HG02943 (cell line): ENCODE measurements around the gene TTLL6.
"Not testable (repeated sequence)": the region's sequence is repeated elsewhere in the genome, so short reads cannot be mapped to it uniquely, and the experiment has no call there.

Source experiments
- ATAC-seq: cut with Tn5 transposase; IDR thresholded peaks from one replicate; pipeline ENCODE4 v1.9.1; 2021; ENCODE audit warnings: mild to moderate bottlenecking, low read depth, moderate library complexity; ENCODE audit not compliant: unreplicated experiment

TTLL6 gene

GRCh38 chr17:48816774-48817590 lies at the start of gene TTLL6:
Gene TTLL6 (minus strand): TSS chr17:48817229. CDS start chr17:48817072, 157 bp downstream.
- peak; percentile 79 for ATAC-seq

DNA sequence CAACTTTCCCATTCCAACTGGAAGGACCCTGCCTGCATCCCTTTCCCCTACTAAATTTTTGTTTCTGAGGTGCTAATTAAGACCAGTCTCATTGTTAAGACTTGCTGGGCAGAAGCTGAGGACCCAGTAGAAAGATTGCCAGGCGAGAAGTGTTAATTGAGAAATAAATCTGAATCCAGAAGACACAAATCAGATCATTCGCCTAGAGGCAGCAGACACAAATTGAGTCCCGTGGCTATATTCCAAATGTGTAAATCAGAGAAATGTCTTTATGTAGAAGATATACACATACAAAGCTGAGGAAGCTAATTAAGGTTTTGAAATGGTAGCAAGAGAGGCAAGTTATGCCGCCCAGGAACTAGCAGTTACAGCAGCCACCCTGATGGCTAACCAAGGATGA lies 43.4 kb upstream of the TTLL6 start:
- no peak for ATAC-seq

DNA sequence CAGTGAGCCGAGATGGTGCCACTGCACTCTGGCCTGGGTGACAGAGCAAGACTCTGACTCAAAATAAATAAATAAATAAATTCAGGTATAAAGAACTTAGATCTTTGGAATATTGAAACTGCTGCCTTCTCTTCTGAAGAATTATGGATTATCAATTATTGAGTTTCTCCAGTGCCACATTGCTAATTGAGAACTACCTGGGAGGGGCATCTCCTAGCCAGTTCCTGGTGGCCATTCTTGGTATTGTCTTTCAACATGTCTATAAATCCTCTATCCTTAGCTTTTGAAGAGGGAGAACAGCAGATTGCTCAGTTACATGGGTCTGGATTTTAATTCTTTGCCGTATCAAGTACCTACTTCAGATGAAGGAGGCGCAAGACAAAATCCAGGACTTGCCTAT lies 43.0 kb upstream of the TTLL6 start:
- ATAC-seq: no peak

GRCh38 chr17:48856122-48856821 lies 39.2 kb upstream of the TTLL6 start:
- no peak for ATAC-seq

DNA sequence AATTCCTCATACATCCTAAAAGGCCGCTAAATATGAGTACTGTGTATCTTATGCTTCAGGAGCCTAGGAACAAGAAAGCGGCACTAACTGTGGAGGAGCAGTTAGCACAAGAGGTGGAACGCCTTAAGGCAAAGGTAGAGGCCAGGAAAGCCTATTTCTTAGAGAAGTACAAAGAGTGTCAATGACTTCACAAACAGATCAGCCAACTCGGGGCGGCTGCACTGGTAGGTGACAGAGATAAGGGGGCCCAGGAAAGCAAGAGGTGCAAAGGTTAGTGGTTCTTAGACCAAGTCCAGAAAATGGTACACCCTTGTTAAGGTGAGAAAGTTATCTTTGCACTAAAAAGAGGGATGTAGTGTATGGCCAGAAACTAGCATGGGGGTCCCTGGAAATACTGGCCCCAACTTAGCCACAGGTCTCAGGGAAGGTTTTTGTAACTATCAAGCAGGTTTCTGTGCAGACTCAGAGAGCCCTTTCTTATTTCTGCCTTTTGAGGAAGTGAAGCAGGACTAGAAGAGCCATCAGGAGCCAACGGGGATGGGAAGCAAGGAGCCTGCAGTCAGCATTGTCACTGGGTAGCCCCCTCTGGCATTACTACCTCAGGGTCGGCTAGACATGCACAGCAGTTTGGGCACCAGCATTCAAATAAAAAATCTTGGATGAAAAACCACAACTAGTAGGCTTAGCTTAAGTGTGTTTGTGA lies 37.9 kb upstream of the TTLL6 start:
- ATAC-seq: no peak

- ATAC-seq: no peak
These were observed 33.8 kb upstream of the TTLL6 start for GRCh38 chr17:48850792-48851323.

DNA sequence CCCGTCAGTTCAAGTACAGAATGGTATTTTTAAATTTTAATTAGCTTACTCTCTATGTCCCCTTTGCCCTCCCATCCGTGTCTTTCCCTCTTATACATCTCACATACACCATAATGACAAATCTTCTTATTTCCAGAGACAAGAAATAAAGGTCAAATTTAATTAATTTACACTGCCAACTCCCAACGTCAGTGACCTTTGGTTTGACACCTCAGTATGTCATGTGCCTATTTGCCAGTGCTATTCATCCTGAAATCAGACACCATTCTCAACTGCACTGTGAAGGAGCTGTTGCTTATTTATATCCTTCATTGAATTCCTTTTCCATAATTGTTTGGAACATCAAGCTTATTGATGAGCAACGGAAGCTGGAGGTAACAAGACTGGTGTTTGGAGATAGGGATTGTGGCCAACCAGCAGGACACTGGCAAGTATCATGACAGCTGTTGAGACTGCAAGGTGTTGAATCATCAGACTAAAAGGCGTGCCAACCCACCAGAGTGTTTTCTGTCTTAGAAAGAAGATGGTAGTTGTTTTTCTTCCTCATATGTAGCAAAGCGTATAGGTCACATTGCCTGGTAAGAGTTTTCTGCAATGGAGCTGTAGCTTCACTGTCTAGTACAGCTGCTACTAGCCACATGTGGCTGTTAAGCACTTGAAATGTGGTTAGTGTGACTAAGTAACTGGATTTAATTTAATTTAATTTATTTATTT lies 26.3 kb upstream of the TTLL6 start:
- no peak for ATAC-seq

GRCh38 chr17:48842746-48843145 lies 25.7 kb upstream of the TTLL6 start:
- no peak for ATAC-seq

GRCh38 chr17:48841395-48841831 lies 24.4 kb upstream of the TTLL6 start:
- ATAC-seq: peak; percentile 69

GRCh38 chr17:48840441-48840840 lies 23.4 kb upstream of the TTLL6 start:
- ATAC-seq: no peak

DNA sequence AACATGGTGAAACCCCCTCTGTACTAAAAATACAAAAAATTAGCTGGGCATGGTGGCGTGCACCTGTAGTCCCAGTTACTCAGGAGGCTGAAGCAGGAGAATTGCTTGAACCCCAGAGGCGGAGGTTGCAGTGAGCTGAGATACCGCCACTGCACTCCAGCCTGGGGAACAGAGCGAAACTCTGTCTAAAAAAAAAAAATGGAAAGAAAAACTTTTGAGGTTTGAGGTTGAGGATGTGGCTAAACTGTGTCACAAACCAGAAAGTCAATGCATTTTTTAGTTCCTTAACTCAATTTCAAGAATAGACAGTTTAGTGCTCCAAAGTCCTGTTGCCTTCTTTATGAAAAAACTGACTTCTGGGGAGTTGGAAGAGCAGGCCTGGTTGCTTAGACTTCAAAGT lies 20.4 kb upstream of the TTLL6 start:
- ATAC-seq: not testable (repeated sequence)

DNA sequence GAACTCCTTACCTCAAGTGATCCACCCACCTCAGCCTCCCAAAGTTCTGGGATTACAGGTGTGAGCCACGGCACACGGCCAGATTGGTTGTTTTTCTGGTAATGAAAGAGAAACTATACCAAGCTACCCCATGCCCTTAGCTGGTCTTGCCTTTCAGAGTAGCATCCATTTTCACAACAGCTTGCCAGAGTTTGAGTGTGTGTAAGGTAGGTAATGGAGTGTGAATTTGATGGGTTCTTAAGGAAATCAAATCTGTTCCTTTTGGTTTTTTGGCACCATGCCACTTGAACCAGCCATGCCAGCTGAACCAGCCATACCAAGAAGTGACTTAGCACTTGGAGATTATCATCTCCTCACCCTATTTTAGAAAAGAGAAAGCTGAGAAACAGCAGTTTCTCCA lies 18.9 kb upstream of the TTLL6 start:
- ATAC-seq: no peak

GRCh38 chr17:48834973-48835372 lies 17.9 kb upstream of the TTLL6 start:
- no peak for ATAC-seq

GRCh38 chr17:48831549-48831883 lies 14.5 kb upstream of the TTLL6 start:
- no peak for ATAC-seq

GRCh38 chr17:48830840-48831548 lies 14.0 kb upstream of the TTLL6 start, which contains the start of gene CALCOCO2:
Gene CALCOCO2 (plus strand): TSS chr17:48831035. CDS start chr17:48841708, 10,673 bp downstream.
- peak; percentile 72 for ATAC-seq

- ATAC-seq: no peak
These were observed 8.7 kb upstream of the TTLL6 start for GRCh38 chr17:48825446-48826381.

DNA sequence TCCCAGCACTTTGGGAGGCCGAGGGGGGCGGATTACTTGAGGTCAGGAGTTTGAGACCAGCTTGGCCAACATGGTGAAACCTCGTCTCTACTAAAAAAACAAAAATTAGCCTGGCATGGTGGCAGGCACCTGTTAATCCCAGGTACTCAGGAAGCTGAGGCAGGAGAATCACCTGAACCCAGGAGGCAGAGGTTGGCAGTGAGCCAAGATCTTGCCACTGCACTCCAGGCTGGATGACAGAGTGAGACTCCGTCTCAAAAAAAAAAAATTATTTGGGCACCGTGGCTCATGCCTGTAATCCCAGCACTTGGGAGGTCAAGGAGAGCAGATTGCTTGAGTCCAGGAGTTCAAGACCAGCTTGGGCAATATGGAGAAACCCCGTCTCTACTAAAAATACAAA lies 3.9 kb upstream of the TTLL6 start:
- ATAC-seq: not testable (repeated sequence)

GRCh38 chr17:48819466-48819865 lies 2.4 kb upstream of the TTLL6 start:
- no peak for ATAC-seq
